Prostate gland (tissue), 2 donors: ENCODE data around the gene KCNQ1. TPM values are rescaled to one million over a fixed set of nuclear protein-coding genes. Genes with fewer than 3 reads are reported as not detected.

Experiments used
- DNase-seq: peaks from one replicate; pipeline ENCODE4 v3.0.0-alpha.2; 2019; ENCODE audit warnings: low spot score
- H3K27ac ChIP-seq, 2 donors: fragments of 200-600 bp; sonication (generic); 2 replicates each; pipeline ENCODE4 v1.5.1; 2017 to 2019
- H3K27me3 ChIP-seq: fragments of 200-600 bp; sonication (generic); replicated peaks from 2 replicates; pipeline ENCODE4 v1.5.1; 2019; ENCODE audit not compliant: insufficient read depth
- H3K36me3 ChIP-seq, 2 donors: fragments of 200-600 bp; sonication (generic); 1 replicate in 1 of 2; 2 replicates in 1 of 2; pipeline versions ENCODE4 v1.5.1 to v1.8.1; 2017 to 2019
- H3K4me1 ChIP-seq: fragments of 200-600 bp; sonication (generic); replicated peaks from 2 replicates; pipeline ENCODE4 v1.5.1; 2019
- H3K4me3 ChIP-seq, 2 donors: fragments of 200-600 bp; sonication (generic); 2 replicates each; pipeline ENCODE4 v1.5.1; 2017 to 2019
- H3K9me3 ChIP-seq: fragments of 200-600 bp; sonication (generic); 2 replicates; pipeline ENCODE4 v1.5.1; 2017
- CTCF ChIP-seq, 4 experiments: fragments of 200-600 bp in 2 of 4; fragments of 450-650 bp in 2 of 4; sonication (generic) in 2 of 4; IDR thresholded peaks; 1 replicate in 3 of 4; 2 replicates in 1 of 4; pipeline ENCODE4 v1.5.1; 2016 to 2019; ENCODE audit warnings: antibody characterized with exemption in 4 of 4, mild to moderate bottlenecking in 2 of 4, moderate library complexity in 2 of 4
- POLR2A ChIP-seq: fragments of 450-650 bp; IDR thresholded peaks from one replicate; pipeline ENCODE4 v1.6.1; 2016; ENCODE audit warnings: antibody characterized with exemption, mild to moderate bottlenecking
- POLR2AphosphoS5 ChIP-seq: sonication (generic); formaldehyde crosslinking; IDR thresholded peaks from one replicate; pipeline ENCODE4 v1.6.1; 2017; ENCODE audit warnings: antibody characterized with exemption
- WGBS: methylation state at CpG from one replicate; pipeline ENCODE4 v1.1.5; 2018; 5-methylcytosine and 5-hydroxymethylcytosine counted together
- intact Hi-C: fragments of 100-400 bp; cut with DNase I; formaldehyde crosslinking; loops from one replicate; pipeline ENCODE4 v1.14.2; 2022
- total RNA-seq, 2 donors: library from RNA; depleted of rRNA; stranded (reverse); fragments of >200 nt; gene quantifications; one replicate each; pipeline ENCODE4 v1.1.0, GENCODE V29; 2016

KCNQ1 gene
- total RNA-seq, 2 donors from 2014 or later, result 10.0 to 33.8 TPM

DNA sequence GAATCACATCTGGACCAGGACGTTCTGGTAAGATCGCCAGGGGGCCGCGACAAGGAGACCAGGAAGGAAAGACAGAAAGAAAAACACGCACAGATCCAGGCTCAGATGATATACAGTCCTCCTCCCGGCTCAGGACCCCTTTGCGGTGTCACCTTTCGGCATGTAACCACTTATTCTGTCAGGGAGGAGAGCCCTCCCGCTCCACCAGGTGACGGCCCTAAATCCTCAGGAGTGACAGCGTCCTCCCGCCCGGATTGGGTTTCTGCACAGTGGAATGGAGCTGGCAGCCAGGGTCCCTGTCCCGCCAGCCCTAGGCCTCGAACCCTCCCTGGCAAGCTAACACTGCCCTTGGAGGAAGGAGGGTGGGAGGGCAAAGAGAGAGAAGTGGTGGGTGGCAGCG is 279.3 kb downstream of the KCNQ1 start:
- Histone ChIP-seq H3K27ac (no peak overlapping the region), H3K4me3 (no peak overlapping the region), H3K9me3 (no peaks in the 10 kb centered on the region), H3K4me1 (no peaks in the 10 kb centered on the region), H3K36me3 (no peaks in the 10 kb centered on the region), H3K27me3 (no peaks in the 10 kb centered on the region)
- 84% methylated on average over 16 of the region's 16 CpGs for WGBS
- intact Hi-C loops, result no loop called here
- TF ChIP-seq POLR2A (no peak), CTCF (IDR thresholded peaks at IDR 0.05) (no peak), POLR2AphosphoS5 (no peak)
- DNase-seq, result no peak

DNA sequence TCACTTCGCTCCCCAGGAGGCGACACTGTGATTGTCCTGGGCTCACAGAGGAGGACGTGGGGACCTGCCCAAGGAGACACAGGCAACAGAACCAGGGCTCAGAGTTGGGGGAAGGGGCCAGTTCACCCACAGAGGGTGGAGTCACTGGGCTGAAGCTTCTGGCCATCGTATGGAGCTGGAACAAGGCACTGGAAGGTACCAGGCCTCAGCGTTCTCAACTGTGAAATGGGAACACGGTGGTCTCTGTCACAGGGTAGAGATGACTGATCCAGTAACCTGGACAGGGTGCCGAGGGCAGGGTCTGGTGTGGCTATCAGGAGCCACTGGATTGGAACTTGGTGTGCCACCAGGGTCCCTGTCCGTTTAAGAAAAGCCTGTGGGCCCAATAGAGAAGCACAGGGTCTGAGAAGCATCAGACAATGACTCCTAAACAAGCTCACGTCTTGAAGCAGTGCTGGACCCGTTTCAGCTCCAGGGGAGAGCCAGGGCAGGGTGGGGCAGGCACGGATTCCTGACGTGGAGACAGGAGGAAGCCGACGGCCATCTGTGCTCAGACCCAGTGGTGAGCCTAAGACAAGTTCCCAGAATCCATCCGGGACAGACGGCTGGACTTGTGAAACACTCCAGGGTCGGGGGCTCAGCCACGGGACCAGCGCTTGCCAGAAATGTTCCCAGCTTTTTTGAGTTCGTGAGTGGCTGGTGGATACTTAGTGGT is 280.0 kb downstream of the KCNQ1 start:
- 71% methylated on average over 20 of the region's 20 CpGs for WGBS
- H3K9me3 ChIP-seq, result no peaks in the 10 kb centered on the region
- TF ChIP-seq POLR2A (no peak), CTCF (IDR thresholded peaks at IDR 0.05) (no peak), POLR2AphosphoS5 (no peak)
- no peak overlapping the region for H3K27ac ChIP-seq
- H3K4me1 ChIP-seq, result no peaks in the 10 kb centered on the region
- intact Hi-C loops, result no loop called here
- no peaks in the 10 kb centered on the region for H3K27me3 ChIP-seq
- no peaks in the 10 kb centered on the region for H3K36me3 ChIP-seq
- no peak overlapping the region for H3K4me3 ChIP-seq
- DNase-seq, result no peak

- DNase-seq, result no peak
- 88% methylated on average over 26 of the region's 27 CpGs for WGBS
- TF ChIP-seq POLR2A (no peak), CTCF (IDR thresholded peaks at IDR 0.05) (no peak), POLR2AphosphoS5 (no peak)
Measured at GRCh38 chr11:2725368-2726300, 280.8 kb downstream of the KCNQ1 start.

DNA sequence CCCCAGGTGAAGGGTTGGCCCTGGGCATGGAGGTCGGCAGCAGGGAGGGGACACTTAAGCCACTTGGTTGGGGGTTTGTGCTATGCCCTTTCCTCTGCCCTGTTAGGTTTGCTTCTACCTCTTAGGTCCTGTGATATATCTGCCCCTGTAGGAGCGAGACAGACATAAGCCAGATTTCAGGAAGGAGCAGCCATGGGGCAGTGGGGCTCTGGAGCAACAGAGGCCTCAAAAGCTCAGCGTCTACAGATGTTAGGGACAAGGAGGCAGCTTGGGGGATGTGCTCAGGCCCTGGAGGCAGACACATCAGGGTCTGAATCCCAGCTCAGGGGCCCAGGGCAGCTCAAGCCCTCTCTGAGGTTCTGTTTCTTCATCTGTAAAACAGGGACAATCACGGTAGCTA is 282.2 kb downstream of the KCNQ1 start:
- H3K36me3 ChIP-seq, result no peaks in the 10 kb centered on the region
- no peaks in the 10 kb centered on the region for H3K4me1 ChIP-seq
- intact Hi-C loops, result no loop called here
- H3K27ac ChIP-seq, result no peak overlapping the region
- no peak overlapping the region for H3K4me3 ChIP-seq
- WGBS, result 100% methylated on average over 4 of the region's 4 CpGs
- TF ChIP-seq POLR2AphosphoS5 (no peak), POLR2A (no peak), CTCF (IDR thresholded peaks at IDR 0.05) (no peak)
- no peak for DNase-seq
- no peaks in the 10 kb centered on the region for H3K9me3 ChIP-seq
- H3K27me3 ChIP-seq, result no peaks in the 10 kb centered on the region

More at GRCh38 chr11:2725368-2726300, 280.8 kb downstream of the KCNQ1 start:
- H3K27ac ChIP-seq, result no peak overlapping the region
- H3K4me1 ChIP-seq, result no peaks in the 10 kb centered on the region
- H3K36me3 ChIP-seq, result no peaks in the 10 kb centered on the region
- H3K9me3 ChIP-seq, result no peaks in the 10 kb centered on the region
- H3K27me3 ChIP-seq, result no peaks in the 10 kb centered on the region
- no peak overlapping the region for H3K4me3 ChIP-seq
- intact Hi-C loops, result no loop called here
